ENCODE data around the gene RTN4RL1. TPM values are rescaled to one million over a fixed set of nuclear protein-coding genes. Genes with fewer than 3 reads are reported as not detected.

Gene RTN4RL1
- total and polyA plus RNA-seq, 2 of the 13 experiments (the other 11 are each of a cell fraction or from before 2014, with no cell fraction given) = 0.01 TPM; not detected in 1

GRCh38 chr17:2049333-2050299 is 24.5 kb upstream of the RTN4RL1 start (continued):
- no peak for TF ChIP-seq ZNF430 (CRISPR knock-in tag; IDR thresholded peaks at IDR 0.05)
- TF ChIP-seq, protein P1, sequence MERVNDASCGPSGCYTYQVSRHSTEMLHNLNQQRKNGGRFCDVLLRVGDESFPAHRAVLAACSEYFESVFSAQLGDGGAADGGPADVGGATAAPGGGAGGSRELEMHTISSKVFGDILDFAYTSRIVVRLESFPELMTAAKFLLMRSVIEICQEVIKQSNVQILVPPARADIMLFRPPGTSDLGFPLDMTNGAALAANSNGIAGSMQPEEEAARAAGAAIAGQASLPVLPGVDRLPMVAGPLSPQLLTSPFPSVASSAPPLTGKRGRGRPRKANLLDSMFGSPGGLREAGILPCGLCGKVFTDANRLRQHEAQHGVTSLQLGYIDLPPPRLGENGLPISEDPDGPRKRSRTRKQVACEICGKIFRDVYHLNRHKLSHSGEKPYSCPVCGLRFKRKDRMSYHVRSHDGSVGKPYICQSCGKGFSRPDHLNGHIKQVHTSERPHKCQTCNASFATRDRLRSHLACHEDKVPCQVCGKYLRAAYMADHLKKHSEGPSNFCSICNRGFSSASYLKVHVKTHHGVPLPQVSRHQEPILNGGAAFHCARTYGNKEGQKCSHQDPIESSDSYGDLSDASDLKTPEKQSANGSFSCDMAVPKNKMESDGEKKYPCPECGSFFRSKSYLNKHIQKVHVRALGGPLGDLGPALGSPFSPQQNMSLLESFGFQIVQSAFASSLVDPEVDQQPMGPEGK (CRISPR knock-in tag; IDR thresholded peaks at IDR 0.05) = peak; percentile 34; the same call in 1 of the 2 replicates
- TF ChIP-seq, protein P2, sequence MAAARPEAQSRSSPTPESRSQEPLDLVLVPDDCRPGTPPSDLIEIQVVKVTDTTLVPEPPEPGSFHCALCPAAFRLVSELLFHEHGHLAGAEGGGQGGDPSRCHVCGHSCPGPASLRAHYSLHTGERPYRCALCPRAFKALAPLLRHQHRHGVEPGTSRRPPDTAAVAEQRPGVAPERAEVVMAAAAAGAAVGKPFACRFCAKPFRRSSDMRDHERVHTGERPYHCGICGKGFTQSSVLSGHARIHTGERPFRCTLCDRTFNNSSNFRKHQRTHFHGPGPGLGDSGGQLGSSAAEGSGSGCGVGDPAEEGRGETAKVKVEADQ (CRISPR knock-in tag; IDR thresholded peaks at IDR 0.05; ENCODE audit: borderline replicate concordance) = no peak
- TF ChIP-seq ZNF142 (CRISPR knock-in tag; IDR thresholded peaks at IDR 0.05) = peak; percentile 15; the same call in 1 of the 2 replicates
- peak; percentile 57; the same call in 1 of the 2 replicates for TF ChIP-seq SP4 (CRISPR knock-in tag; IDR thresholded peaks at IDR 0.05)
- 0 out of 2 replicates have a peak, but pooled peaks have one; percentile 27 for TF ChIP-seq NKX3-1 (CRISPR knock-in tag; IDR thresholded peaks at IDR 0.05)
- TF ChIP-seq MIER2 (CRISPR knock-in tag; IDR thresholded peaks at IDR 0.05) = peak; percentile 78; the same call in 1 of the 2 replicates
- TF ChIP-seq CHCHD3 (CRISPR knock-in tag; IDR thresholded peaks at IDR 0.05) = peak; percentile 41; the same call in 1 of the 2 replicates
- TF ChIP-seq MATR3 (CRISPR knock-in tag; IDR thresholded peaks at IDR 0.05) = no peak
- TF ChIP-seq MYC (CRISPR knock-in tag; IDR thresholded peaks at IDR 0.05; ENCODE audit: borderline replicate concordance) = 0 out of 2 replicates have a peak, but pooled peaks have one; percentile 15
- TF ChIP-seq ZNF768 (CRISPR knock-in tag; IDR thresholded peaks at IDR 0.05) = peak; percentile 50; the same call in 1 of the 2 replicates
- no peak for TF ChIP-seq AFF4 (CRISPR knock-in tag; IDR thresholded peaks at IDR 0.05)
- TF ChIP-seq ZNF431 (CRISPR knock-in tag; IDR thresholded peaks at IDR 0.05; ENCODE audit: borderline replicate concordance, low read depth) = peak; percentile 35; the same call in 1 of the 2 replicates
- 0 out of 2 replicates have a peak, but pooled peaks have one; percentile 21 for TF ChIP-seq ISL2 (CRISPR knock-in tag; IDR thresholded peaks at IDR 0.05)
- peak; percentile 45; the same call in 1 of the 2 replicates for TF ChIP-seq SALL1 (CRISPR knock-in tag; IDR thresholded peaks at IDR 0.05)

All from HepG2 (cell line).